ENCODE results near the gene KBTBD2. TPM values are rescaled to one million over a fixed set of nuclear protein-coding genes. Genes with fewer than 3 reads are reported as not detected.

Gene KBTBD2
- total RNA-seq, 1 experiment from 2014 or later = 58.7 TPM

DNA sequence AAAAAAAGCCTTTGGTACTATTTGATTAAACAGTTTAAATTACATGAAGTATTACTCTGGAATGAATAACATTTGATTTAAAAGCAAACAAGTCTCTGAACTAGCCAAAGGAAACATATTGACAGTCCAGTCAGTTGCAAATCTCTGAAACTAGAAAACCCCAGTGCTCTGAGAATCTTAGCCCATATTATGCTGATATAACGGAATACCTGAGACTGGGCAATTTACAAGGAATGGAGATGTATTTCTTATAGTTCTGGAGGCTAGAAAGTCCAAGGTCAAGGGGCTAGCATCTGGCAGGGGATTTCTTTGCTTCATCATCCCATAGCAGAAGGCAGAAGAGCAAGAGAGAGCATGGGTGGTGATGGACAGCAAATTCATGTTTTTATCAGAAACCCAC lies 44.0 kb upstream of the KBTBD2 start:
- Mint-ChIP-seq H3K27me3 (ENCODE audit: unreplicated experiment) (no peaks in the 10 kb centered on the region), H3K36me3 (ENCODE audit: insufficient read depth, unreplicated experiment) (peaks cover 18% of the 10 kb centered on the region), H3K4me3 (ENCODE audit: low read depth, unreplicated experiment) (no peak overlapping the region), H3K4me1 (ENCODE audit: low read depth, unreplicated experiment) (peaks cover 27% of the 10 kb centered on the region), H3K27ac (ENCODE audit: unreplicated experiment) (no peak overlapping the region), H3K9me3 (ENCODE audit: low read depth, unreplicated experiment) (no peaks in the 10 kb centered on the region)
- intact Hi-C loops (cut with micrococcal nuclease; ENCODE audit: unreplicated experiment) = no loop called here
- no TSS peak for BruUV-seq (replicated peaks)
- DNase-seq = no peak
- TF ChIP-seq, protein P1, sequence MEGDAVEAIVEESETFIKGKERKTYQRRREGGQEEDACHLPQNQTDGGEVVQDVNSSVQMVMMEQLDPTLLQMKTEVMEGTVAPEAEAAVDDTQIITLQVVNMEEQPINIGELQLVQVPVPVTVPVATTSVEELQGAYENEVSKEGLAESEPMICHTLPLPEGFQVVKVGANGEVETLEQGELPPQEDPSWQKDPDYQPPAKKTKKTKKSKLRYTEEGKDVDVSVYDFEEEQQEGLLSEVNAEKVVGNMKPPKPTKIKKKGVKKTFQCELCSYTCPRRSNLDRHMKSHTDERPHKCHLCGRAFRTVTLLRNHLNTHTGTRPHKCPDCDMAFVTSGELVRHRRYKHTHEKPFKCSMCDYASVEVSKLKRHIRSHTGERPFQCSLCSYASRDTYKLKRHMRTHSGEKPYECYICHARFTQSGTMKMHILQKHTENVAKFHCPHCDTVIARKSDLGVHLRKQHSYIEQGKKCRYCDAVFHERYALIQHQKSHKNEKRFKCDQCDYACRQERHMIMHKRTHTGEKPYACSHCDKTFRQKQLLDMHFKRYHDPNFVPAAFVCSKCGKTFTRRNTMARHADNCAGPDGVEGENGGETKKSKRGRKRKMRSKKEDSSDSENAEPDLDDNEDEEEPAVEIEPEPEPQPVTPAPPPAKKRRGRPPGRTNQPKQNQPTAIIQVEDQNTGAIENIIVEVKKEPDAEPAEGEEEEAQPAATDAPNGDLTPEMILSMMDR (IDR thresholded peaks at IDR 0.05; ENCODE audit: unreplicated experiment) = no peak
- CTCF ChIA-PET = no interaction called here

DNA sequence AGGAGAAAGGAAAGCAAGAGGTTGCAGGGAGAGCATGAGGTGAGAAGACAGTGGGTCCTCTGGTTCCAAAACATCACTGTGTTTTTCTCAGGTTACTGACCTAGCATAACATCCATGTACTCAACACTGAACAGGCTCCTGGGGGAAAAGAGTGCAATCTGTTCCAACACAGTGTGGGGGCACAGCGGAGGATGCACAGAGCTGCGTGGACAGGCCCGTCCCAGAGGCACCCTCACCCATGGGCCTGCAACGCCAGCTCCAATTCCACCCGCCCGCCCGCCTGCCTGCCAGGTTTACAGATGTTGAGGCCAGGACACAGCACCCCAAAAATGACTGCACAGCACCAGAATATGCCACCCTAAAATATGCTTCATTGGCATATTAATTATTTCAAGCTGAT lies 38.8 kb upstream of the KBTBD2 start:
- CTCF ChIA-PET = interaction anchor here (0.7 kb wide), 1 partner anchor 22 kb away, joined by 3 read pairs; no protein-coding TSS in a partner anchor
- no peak overlapping the region for H3K4me3 Mint-ChIP-seq (ENCODE audit: low read depth, unreplicated experiment)
- intact Hi-C loops (cut with micrococcal nuclease; ENCODE audit: unreplicated experiment) = no loop called here
- DNase-seq = no peak
- peaks cover 2% of the 10 kb centered on the region for H3K4me1 Mint-ChIP-seq (ENCODE audit: low read depth, unreplicated experiment)
- TF ChIP-seq, protein P1 (IDR thresholded peaks at IDR 0.05; ENCODE audit: unreplicated experiment) = no peak
- BruUV-seq (replicated peaks) = no TSS peak
- no peak overlapping the region for H3K27ac Mint-ChIP-seq (ENCODE audit: unreplicated experiment)
- H3K36me3 Mint-ChIP-seq (ENCODE audit: insufficient read depth, unreplicated experiment) = peaks cover 26% of the 10 kb centered on the region
- H3K9me3 Mint-ChIP-seq (ENCODE audit: low read depth, unreplicated experiment) = no peaks in the 10 kb centered on the region
- H3K27me3 Mint-ChIP-seq (ENCODE audit: unreplicated experiment) = no peaks in the 10 kb centered on the region

DNA sequence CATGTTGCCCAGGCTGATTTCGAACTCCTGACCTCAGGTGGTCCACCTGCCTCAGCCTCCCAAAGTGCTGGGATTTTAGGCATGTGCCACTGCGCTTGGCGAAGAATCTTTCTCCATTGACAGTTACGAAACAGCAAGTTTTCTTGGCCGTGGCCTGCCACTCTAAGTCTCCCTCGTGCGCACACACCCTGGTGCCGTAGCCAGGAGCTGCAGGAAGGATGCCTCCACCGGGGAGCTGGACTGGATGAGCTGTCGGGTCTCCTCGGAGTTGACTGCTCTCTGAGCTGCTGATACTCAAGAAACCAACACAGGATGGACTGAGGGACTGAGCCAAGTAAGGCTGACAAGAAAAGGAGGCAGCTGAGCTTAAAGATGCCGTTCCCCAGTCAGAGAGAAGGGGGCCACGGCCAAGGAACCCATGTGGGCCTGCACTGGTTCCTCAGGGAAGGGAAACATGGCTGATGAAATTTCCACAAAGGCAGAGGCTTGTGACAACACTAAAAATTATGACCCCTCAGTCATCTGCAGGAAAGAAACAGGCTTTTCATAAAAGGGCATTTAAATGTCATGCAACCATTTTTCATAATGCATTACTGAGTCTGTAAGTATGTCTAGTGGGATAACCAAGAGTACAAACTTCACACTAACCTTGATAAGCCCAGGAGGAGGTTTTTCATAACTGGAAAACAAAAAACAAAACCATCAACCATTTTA lies 38.0 kb upstream of the KBTBD2 start:
- Mint-ChIP-seq H3K36me3 (ENCODE audit: insufficient read depth, unreplicated experiment) (peaks cover 26% of the 10 kb centered on the region), H3K4me3 (ENCODE audit: low read depth, unreplicated experiment) (no peak overlapping the region), H3K4me1 (ENCODE audit: low read depth, unreplicated experiment) (no peaks in the 10 kb centered on the region), H3K27ac (ENCODE audit: unreplicated experiment) (no peak overlapping the region), H3K9me3 (ENCODE audit: low read depth, unreplicated experiment) (no peaks in the 10 kb centered on the region), H3K27me3 (ENCODE audit: unreplicated experiment) (no peaks in the 10 kb centered on the region)
- BruUV-seq (replicated peaks) = no TSS peak
- TF ChIP-seq, protein P1 (IDR thresholded peaks at IDR 0.05; ENCODE audit: unreplicated experiment) = no peak
- intact Hi-C loops (cut with micrococcal nuclease; ENCODE audit: unreplicated experiment) = no loop called here
- no peak for DNase-seq
- CTCF ChIA-PET = no interaction called here

- intact Hi-C loops (cut with micrococcal nuclease; ENCODE audit: unreplicated experiment) = no loop called here
- no peak overlapping the region for H3K27ac Mint-ChIP-seq (ENCODE audit: unreplicated experiment)
- H3K4me3 Mint-ChIP-seq (ENCODE audit: low read depth, unreplicated experiment) = no peak overlapping the region
- TF ChIP-seq, protein P1 (IDR thresholded peaks at IDR 0.05; ENCODE audit: unreplicated experiment) = no peak
- DNase-seq = no peak
- H3K4me1 Mint-ChIP-seq (ENCODE audit: low read depth, unreplicated experiment) = no peaks in the 10 kb centered on the region
- peaks cover 21% of the 10 kb centered on the region for H3K36me3 Mint-ChIP-seq (ENCODE audit: insufficient read depth, unreplicated experiment)
- CTCF ChIA-PET = no interaction called here
- BruUV-seq (replicated peaks) = no TSS peak
- no peaks in the 10 kb centered on the region for H3K27me3 Mint-ChIP-seq (ENCODE audit: unreplicated experiment)
- no peaks in the 10 kb centered on the region for H3K9me3 Mint-ChIP-seq (ENCODE audit: low read depth, unreplicated experiment)
These were observed 37.3 kb upstream of the KBTBD2 start for GRCh38 chr7:32928785-32929298.
